ENCODE results near the gene SNX18. TPM values are rescaled to one million over a fixed set of nuclear protein-coding genes. Genes with fewer than 3 reads are reported as not detected.

SNX18 gene
- total RNA-seq, 1 donor from 2014 or later, result 35.4 TPM

DNA sequence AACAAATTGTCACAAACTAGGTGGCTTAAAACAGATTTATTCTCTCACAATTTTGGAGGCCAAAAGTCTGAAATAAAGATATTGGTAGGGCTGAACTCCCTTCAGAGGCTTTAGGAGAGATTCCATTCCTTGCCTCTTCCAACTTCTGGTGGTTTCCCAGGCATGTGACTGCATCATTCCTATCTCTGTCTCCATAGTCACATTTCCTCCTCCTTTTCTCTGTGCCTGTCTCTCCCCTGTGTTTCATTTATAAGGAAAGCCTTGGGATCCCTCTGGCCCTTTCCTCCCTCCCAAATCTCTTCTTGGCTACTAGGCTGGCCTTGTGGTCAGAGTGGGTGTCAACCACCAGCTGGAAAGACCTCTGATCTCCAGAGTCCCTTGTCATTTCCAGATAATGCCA, 78.2 kb downstream of the SNX18 start:
- H3K4me1 ChIP-seq, result no peaks in the 10 kb centered on the region
- no peaks in the 10 kb centered on the region for H3K9me3 ChIP-seq
- H3K4me3 ChIP-seq, result no peak overlapping the region
- no peaks in the 10 kb centered on the region for H3K27me3 ChIP-seq
- TF ChIP-seq, protein P1, sequence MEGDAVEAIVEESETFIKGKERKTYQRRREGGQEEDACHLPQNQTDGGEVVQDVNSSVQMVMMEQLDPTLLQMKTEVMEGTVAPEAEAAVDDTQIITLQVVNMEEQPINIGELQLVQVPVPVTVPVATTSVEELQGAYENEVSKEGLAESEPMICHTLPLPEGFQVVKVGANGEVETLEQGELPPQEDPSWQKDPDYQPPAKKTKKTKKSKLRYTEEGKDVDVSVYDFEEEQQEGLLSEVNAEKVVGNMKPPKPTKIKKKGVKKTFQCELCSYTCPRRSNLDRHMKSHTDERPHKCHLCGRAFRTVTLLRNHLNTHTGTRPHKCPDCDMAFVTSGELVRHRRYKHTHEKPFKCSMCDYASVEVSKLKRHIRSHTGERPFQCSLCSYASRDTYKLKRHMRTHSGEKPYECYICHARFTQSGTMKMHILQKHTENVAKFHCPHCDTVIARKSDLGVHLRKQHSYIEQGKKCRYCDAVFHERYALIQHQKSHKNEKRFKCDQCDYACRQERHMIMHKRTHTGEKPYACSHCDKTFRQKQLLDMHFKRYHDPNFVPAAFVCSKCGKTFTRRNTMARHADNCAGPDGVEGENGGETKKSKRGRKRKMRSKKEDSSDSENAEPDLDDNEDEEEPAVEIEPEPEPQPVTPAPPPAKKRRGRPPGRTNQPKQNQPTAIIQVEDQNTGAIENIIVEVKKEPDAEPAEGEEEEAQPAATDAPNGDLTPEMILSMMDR (IDR thresholded peaks at IDR 0.05), result no peak
- H3K27ac ChIP-seq, result no peak overlapping the region
- ATAC-seq (no peak), DNase-seq (no peak)
- H3K36me3 ChIP-seq, result no peaks in the 10 kb centered on the region
- intact Hi-C loops (cut with DNase I), result no loop called here

Other genes with a start within 250 kb of the SNX18 start
- gene ARL15, start 207.2 kb upstream of the SNX18 start, total RNA-seq, result 29.5 TPM
- gene HSPB3, start 62.1 kb upstream of the SNX18 start, total RNA-seq, result 1.1 TPM

All from upper lobe of right lung (tissue), 1 donor.